GM12801 (cell line): ENCODE data around the gene OR8B8.

Source experiments
- CTCF ChIP-seq: IDR thresholded peaks from one replicate; pipeline ENCODE4 v1.5.1; 2011; ENCODE audit warnings: control low read depth; ENCODE audit not compliant: insufficient read length; ENCODE audit errors: extremely low read depth

OR8B8 gene

DNA sequence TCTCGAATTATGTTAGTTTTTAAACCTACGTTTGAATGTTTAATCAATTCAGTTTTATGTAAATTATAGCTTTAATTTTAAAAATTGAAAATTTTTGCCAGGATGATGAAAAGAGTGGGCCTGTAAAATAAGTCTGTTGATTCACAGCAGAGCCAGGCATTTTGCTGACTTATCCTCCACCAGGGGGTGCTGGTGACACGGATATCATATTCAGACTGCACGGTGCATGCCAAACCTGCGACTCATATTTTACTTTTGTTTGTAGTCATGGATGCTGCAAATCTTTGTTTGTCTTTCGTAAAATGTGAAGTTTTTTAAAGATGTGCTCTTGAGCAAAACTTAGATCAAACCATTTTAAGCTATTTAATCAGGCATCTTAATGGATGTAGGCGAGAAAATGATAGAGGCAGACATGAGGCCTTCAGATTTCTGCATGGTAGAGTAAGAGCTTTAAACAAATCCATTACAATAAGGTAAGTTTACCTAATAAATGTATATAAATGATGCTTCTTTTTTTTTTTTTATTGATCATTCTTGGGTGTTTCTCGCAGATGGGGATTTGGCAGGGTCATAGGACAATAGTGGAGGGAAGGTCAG lies 43.1 kb downstream of the OR8B8 start:
- no peak for TF ChIP-seq CTCF

DNA sequence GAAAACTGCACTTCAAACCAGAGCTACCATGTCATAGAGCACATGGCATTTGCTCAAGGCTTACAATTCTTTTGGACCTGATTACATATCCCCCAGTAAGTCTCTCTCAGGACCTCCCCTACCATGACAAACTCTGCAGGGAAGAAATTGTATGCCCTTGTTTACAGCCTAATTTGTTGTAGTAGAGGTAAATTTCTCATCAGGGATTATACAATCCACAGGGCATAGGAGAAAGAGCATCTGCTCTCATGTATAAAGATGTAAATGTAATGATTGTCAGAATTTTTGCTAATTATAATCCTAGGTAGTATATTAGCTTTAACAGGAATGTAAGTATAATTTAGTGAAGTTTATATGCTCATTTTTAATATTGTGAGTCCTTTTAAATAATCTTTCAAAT lies 46.6 kb downstream of the OR8B8 start, which contains the start of gene OR8B3:
Gene OR8B3 (minus strand): TSS at position 101 of the 400 bp plus-strand sequence. CDS start 1,673 bp downstream, outside the sequence.
- TF ChIP-seq CTCF = no peak

GRCh38 chr11:124394408-124394807 lies 51.1 kb downstream of the OR8B8 start:
- TF ChIP-seq CTCF = no peak
